Activated B cell treated with CpG ODN at 0.5 μM for 24 hours (primary cell): Measurements from ENCODE around the gene STK31. TPM values are rescaled to one million over a fixed set of nuclear protein-coding genes. Genes with fewer than 3 reads are reported as not detected.
"Not testable (repeated sequence)": the region's sequence is repeated elsewhere in the genome, so short reads cannot be mapped to it uniquely, and the experiment has no call there.

Experiments
- ATAC-seq: fragments of 200-7000 bp; cut with Tn5 transposase; one replicate; pipeline ENCODE4 v1.10.0; 2021; ENCODE audit warnings: low read depth, mild to moderate bottlenecking, moderate library complexity
- CTCF ChIA-PET: fragments of 350-600 bp; sonication (Branson Sonifier 250); formaldehyde crosslinking; loops from one replicate; lab custom pipeline; 2021; ENCODE audit warnings: antibody characterized with exemption; lab: Charles Lee
- POLR2A ChIA-PET: fragments of 350-600 bp; sonication (Branson Sonifier 250); formaldehyde crosslinking; loops from one replicate; lab custom pipeline; 2021; ENCODE audit warnings: antibody characterized with exemption; lab: Charles Lee
- DNase-seq: peaks from one replicate; pipeline ENCODE4 v3.0.0; 2022
- H3K27ac Mint-ChIP-seq: one replicate; pipeline ENCODE4 v1.8.0; 2020; ENCODE audit warnings: mixed read lengths
- H3K27me3 Mint-ChIP-seq: one replicate; pipeline ENCODE4 v1.8.0; 2021; ENCODE audit warnings: mixed read lengths
- H3K36me3 Mint-ChIP-seq: one replicate; pipeline ENCODE4 v1.8.0; 2021; ENCODE audit warnings: low read depth, mixed read lengths
- H3K4me1 Mint-ChIP-seq: one replicate; pipeline ENCODE4 v1.8.0; 2021; ENCODE audit warnings: mixed read lengths
- H3K4me3 Mint-ChIP-seq: one replicate; pipeline ENCODE4 v1.8.0; 2020; ENCODE audit warnings: mild to moderate bottlenecking, mixed read lengths
- H3K9me3 Mint-ChIP-seq: one replicate; pipeline ENCODE4 v1.8.0; 2020; ENCODE audit warnings: mixed read lengths
- CTCF ChIP-seq: fragments of 200-600 bp; IDR thresholded peaks from one replicate; pipeline ENCODE4 v1.8.0; 2022; ENCODE audit warnings: antibody characterized with exemption, mild to moderate bottlenecking
- intact Hi-C: fragments of 100-400 bp; cut with micrococcal nuclease; formaldehyde crosslinking; loops from one replicate; pipeline ENCODE4 v1.15.1; 2024
- total RNA-seq: library from RNA; stranded (reverse); gene quantifications from 2 replicates; pipeline ENCODE4 v1.2.3, GENCODE V29; 2022

STK31 gene
- total RNA-seq, 1 donor from 2014 or later = 1.0 TPM

- ATAC-seq (no peak), DNase-seq (no peak)
- H3K9me3 Mint-ChIP-seq = peaks cover 39% of the 10 kb centered on the region
- ChIA-PET CTCF (no interaction called here), POLR2A (no interaction called here)
- no peak for TF ChIP-seq CTCF
- no peak overlapping the region for H3K4me3 Mint-ChIP-seq
- no peaks in the 10 kb centered on the region for H3K4me1 Mint-ChIP-seq
- H3K27me3 Mint-ChIP-seq = peaks cover 3% of the 10 kb centered on the region
- intact Hi-C loops = no loop called here
- H3K36me3 Mint-ChIP-seq = peaks cover 3% of the 10 kb centered on the region
- H3K27ac Mint-ChIP-seq = no peak overlapping the region
Observed at GRCh38 chr7:23833405-23833804, 123.4 kb downstream of the STK31 start.

- H3K4me3 Mint-ChIP-seq, intact Hi-C loops, H3K36me3 Mint-ChIP-seq, DNase-seq, H3K4me1 Mint-ChIP-seq, CTCF ChIA-PET, H3K27me3 Mint-ChIP-seq, POLR2A ChIA-PET, H3K27ac Mint-ChIP-seq, ATAC-seq: not testable (repeated sequence)
- peaks cover 33% of the 10 kb centered on the region for H3K9me3 Mint-ChIP-seq
Observed at GRCh38 chr7:23844837-23845236, 134.8 kb downstream of the STK31 start.

GRCh38 chr7:23852135-23852534 lies 142.1 kb downstream of the STK31 start:
- TF ChIP-seq CTCF = no peak
- Mint-ChIP-seq H3K36me3 (no peaks in the 10 kb centered on the region), H3K27ac (no peak overlapping the region), H3K4me1 (no peaks in the 10 kb centered on the region), H3K4me3 (no peak overlapping the region), H3K27me3 (no peaks in the 10 kb centered on the region), H3K9me3 (peaks cover 14% of the 10 kb centered on the region)
- no peak for DNase-seq
- CTCF ChIA-PET = no interaction called here
- POLR2A ChIA-PET = no interaction called here
- no peak for ATAC-seq
- intact Hi-C loops = no loop called here

GRCh38 chr7:23852988-23853387 lies 143.0 kb downstream of the STK31 start:
- ChIA-PET POLR2A (no interaction called here), CTCF (no interaction called here)
- no peaks in the 10 kb centered on the region for H3K27me3 Mint-ChIP-seq
- no peak overlapping the region for H3K4me3 Mint-ChIP-seq
- no peaks in the 10 kb centered on the region for H3K36me3 Mint-ChIP-seq
- intact Hi-C loops = no loop called here
- no peaks in the 10 kb centered on the region for H3K4me1 Mint-ChIP-seq
- peaks cover 14% of the 10 kb centered on the region for H3K9me3 Mint-ChIP-seq
- DNase-seq = no peak
- no peak for ATAC-seq
- H3K27ac Mint-ChIP-seq = no peak overlapping the region
- TF ChIP-seq CTCF = no peak

- ATAC-seq = no peak
- Mint-ChIP-seq H3K27me3 (peaks cover 2% of the 10 kb centered on the region), H3K4me3 (no peak overlapping the region), H3K4me1 (no peaks in the 10 kb centered on the region), H3K27ac (no peak overlapping the region), H3K9me3 (no peaks in the 10 kb centered on the region), H3K36me3 (no peaks in the 10 kb centered on the region)
- intact Hi-C loops = loop anchor here (1.0 to 5.0 kb wide), 3 partner anchors 520 to 1234 kb away; no protein-coding TSS in a partner anchor
- CTCF ChIA-PET = interaction anchor here (0.9 to 1.5 kb wide), 2 partner anchors 11 to 801 kb away, joined by 4 read pairs; no protein-coding TSS in a partner anchor
- no peak for TF ChIP-seq CTCF
- no peak for DNase-seq
- POLR2A ChIA-PET = no interaction called here
Observed at GRCh38 chr7:23863209-23863787, 153.3 kb downstream of the STK31 start.

GRCh38 chr7:23864973-23865372 lies 155.0 kb downstream of the STK31 start:
- no peak for TF ChIP-seq CTCF
- ChIA-PET POLR2A (no interaction called here), CTCF (interaction anchor here (1.5 kb wide), 1 partner anchor 9 kb away, joined by 4 read pairs; no protein-coding TSS in a partner anchor)
- H3K27ac Mint-ChIP-seq = no peak overlapping the region
- H3K4me1 Mint-ChIP-seq = no peaks in the 10 kb centered on the region
- no peaks in the 10 kb centered on the region for H3K9me3 Mint-ChIP-seq
- H3K36me3 Mint-ChIP-seq = no peaks in the 10 kb centered on the region
- H3K27me3 Mint-ChIP-seq = peaks cover 2% of the 10 kb centered on the region
- H3K4me3 Mint-ChIP-seq = no peak overlapping the region
- intact Hi-C loops = loop anchor here (5.0 kb wide), 1 partner anchor 1232 kb away; no protein-coding TSS in a partner anchor
- no peak for DNase-seq
- no peak for ATAC-seq
